Measurements from ENCODE around the gene MRPL53. TPM values are rescaled to one million over a fixed set of nuclear protein-coding genes. Genes with fewer than 3 reads are reported as not detected.

The MRPL53 gene
- total RNA-seq, 1 experiment from 2014 or later, result 65.4 TPM

DNA sequence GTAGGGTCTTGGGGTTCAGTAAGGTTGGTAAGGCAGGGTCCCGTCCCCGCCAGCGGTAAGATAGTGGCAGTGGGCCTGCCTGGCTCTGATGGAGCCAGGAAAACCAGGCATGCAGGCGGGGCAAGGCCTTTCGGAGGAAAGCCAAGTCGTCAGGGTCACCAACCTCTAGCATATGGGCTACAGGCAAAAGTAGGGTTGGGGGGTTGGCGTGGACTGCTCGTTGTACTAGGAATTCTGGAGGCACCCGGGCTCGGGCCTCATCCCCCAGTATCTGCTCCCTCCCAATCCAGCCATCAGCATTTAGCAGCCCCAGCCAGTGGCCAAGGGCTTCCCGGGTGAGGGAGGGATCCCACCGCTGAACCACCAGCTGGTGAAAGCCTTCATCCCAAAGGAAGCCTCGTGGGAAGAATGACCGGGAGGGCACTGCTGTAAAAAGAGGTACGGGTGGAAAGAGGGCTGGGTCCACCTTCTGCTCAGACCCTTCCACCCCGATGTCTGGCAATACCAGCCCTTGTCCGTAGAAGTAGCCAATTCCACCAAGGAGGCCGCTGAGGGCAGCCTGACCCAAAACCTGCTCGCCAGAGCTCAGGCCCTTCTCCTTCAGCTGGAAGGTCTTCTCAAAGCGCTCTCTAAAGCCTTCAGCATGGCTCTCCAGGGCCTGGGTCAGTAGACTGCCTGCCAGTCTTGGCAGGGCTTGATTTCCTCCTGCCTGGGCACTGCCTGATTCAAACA lies 10.3 kb downstream of the MRPL53 start:
- H3K79me2 ChIP-seq (ENCODE audit: insufficient read depth, low read length), result peaks cover 27% of the 10 kb centered on the region
- BruUV-seq (replicated peaks), result no TSS peak
- H2AFZ ChIP-seq (ENCODE audit: low read depth, low read length, poor library complexity, severe bottlenecking), result no peak overlapping the region
- peaks cover 0 to 26% of the 10 kb centered on the region in 2 experiments for H3K4me1 ChIP-seq (ENCODE audit: control insufficient read depth in 1 of 2, insufficient read depth in 2 of 2, low read length in 2 of 2)
- no peak overlapping the region for H3K9ac ChIP-seq (ENCODE audit: low read length)
- no peaks in the 10 kb centered on the region for H3K27me3 ChIP-seq (ENCODE audit: insufficient read depth, low read length)
- no peak for ATAC-seq
- POLR2A ChIA-PET, result no interaction called here
- no peak overlapping the region for H3K4me2 ChIP-seq (ENCODE audit: low read length)
- no peak for DNase-seq (ENCODE audit: low read depth, low spot score)
- no peak overlapping the region for H3K27ac ChIP-seq (ENCODE audit: low read depth, low read length)
- CTCF ChIA-PET, result interaction anchor here (1.3 kb wide), 1 partner anchor 70 kb away, joined by 5 read pairs; no protein-coding TSS in a partner anchor
- no peaks in the 10 kb centered on the region for H4K20me1 ChIP-seq (ENCODE audit: insufficient read depth)
- intact Hi-C loops (cut with micrococcal nuclease), result no loop called here
- TF ChIP-seq POLR2AphosphoS5 (IDR thresholded peaks at IDR 0.05; ENCODE audit: low read depth, low read length), result no peak
- TF ChIP-seq, protein P1, sequence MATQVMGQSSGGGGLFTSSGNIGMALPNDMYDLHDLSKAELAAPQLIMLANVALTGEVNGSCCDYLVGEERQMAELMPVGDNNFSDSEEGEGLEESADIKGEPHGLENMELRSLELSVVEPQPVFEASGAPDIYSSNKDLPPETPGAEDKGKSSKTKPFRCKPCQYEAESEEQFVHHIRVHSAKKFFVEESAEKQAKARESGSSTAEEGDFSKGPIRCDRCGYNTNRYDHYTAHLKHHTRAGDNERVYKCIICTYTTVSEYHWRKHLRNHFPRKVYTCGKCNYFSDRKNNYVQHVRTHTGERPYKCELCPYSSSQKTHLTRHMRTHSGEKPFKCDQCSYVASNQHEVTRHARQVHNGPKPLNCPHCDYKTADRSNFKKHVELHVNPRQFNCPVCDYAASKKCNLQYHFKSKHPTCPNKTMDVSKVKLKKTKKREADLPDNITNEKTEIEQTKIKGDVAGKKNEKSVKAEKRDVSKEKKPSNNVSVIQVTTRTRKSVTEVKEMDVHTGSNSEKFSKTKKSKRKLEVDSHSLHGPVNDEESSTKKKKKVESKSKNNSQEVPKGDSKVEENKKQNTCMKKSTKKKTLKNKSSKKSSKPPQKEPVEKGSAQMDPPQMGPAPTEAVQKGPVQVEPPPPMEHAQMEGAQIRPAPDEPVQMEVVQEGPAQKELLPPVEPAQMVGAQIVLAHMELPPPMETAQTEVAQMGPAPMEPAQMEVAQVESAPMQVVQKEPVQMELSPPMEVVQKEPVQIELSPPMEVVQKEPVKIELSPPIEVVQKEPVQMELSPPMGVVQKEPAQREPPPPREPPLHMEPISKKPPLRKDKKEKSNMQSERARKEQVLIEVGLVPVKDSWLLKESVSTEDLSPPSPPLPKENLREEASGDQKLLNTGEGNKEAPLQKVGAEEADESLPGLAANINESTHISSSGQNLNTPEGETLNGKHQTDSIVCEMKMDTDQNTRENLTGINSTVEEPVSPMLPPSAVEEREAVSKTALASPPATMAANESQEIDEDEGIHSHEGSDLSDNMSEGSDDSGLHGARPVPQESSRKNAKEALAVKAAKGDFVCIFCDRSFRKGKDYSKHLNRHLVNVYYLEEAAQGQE (IDR thresholded peaks at IDR 0.05; ENCODE audit: low read depth), result no peak
- TF ChIP-seq, protein P2, sequence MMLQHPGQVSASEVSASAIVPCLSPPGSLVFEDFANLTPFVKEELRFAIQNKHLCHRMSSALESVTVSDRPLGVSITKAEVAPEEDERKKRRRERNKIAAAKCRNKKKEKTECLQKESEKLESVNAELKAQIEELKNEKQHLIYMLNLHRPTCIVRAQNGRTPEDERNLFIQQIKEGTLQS (IDR thresholded peaks at IDR 0.05), result no peak
- no peak for TF ChIP-seq RAD21 (IDR thresholded peaks at IDR 0.05; ENCODE audit: low read depth)
- TF ChIP-seq EGR1 (IDR thresholded peaks at IDR 0.05; ENCODE audit: low read depth), result no peak
- TF ChIP-seq SIN3A (IDR thresholded peaks at IDR 0.05; ENCODE audit: low read depth), result no peak
- no peak for TF ChIP-seq ZNF274 (IDR thresholded peaks at IDR 0.05; ENCODE audit: low read depth, low read length)
- no peak for TF ChIP-seq EZH2phosphoT487 (IDR thresholded peaks at IDR 0.05; ENCODE audit: borderline replicate concordance)
- TF ChIP-seq, protein P3, sequence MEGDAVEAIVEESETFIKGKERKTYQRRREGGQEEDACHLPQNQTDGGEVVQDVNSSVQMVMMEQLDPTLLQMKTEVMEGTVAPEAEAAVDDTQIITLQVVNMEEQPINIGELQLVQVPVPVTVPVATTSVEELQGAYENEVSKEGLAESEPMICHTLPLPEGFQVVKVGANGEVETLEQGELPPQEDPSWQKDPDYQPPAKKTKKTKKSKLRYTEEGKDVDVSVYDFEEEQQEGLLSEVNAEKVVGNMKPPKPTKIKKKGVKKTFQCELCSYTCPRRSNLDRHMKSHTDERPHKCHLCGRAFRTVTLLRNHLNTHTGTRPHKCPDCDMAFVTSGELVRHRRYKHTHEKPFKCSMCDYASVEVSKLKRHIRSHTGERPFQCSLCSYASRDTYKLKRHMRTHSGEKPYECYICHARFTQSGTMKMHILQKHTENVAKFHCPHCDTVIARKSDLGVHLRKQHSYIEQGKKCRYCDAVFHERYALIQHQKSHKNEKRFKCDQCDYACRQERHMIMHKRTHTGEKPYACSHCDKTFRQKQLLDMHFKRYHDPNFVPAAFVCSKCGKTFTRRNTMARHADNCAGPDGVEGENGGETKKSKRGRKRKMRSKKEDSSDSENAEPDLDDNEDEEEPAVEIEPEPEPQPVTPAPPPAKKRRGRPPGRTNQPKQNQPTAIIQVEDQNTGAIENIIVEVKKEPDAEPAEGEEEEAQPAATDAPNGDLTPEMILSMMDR (IDR thresholded peaks at IDR 0.05 in 2 of 3, conservative IDR thresholded peaks at IDR 0.05 in 1 of 3; ENCODE audit: borderline replicate concordance in 1 of 3, insufficient read depth in 1 of 3, low read depth in 2 of 3, low read length in 2 of 3), result no peak
- H3K36me3 ChIP-seq (ENCODE audit: control insufficient read depth in 1 of 2, insufficient read depth in 2 of 2, low read length in 2 of 2), result peaks cover 6 to 19% of the 10 kb centered on the region in 2 experiments; a peak in 2 of 4 replicates
- RAD21 ChIA-PET (ENCODE audit: low non-redundant PET in 1 of 2, low total read pairs in 2 of 2, uncharacterized antibody in 2 of 2, unreplicated experiment in 2 of 2), result no interaction called here
- no peaks in the 10 kb centered on the region for H3K9me3 ChIP-seq (ENCODE audit: control insufficient read depth in 1 of 2, insufficient read depth in 1 of 2, low read depth in 1 of 2, low read length in 2 of 2)
- no peak overlapping the region for H3K4me3 ChIP-seq (replicated peaks in 1 of 2; ENCODE audit: low read depth in 1 of 2, low read length in 2 of 2)
- H3K9me2 ChIP-seq (ENCODE audit: insufficient read depth), result no peaks in the 10 kb centered on the region
